Liver (tissue), 3 donors: ENCODE results near the gene JMJD6.

ENCODE experiments used
- EGR1 ChIP-seq, 2 donors: IDR thresholded peaks; 2 replicates each; pipeline ENCODE4 v1.6.1; 2016 to 2018; ENCODE audit warnings: antibody characterized with exemption in 2 of 2, low read depth in 2 of 2
- GABPA ChIP-seq, 2 donors: IDR thresholded peaks in 1 of 2; conservative IDR thresholded peaks in 1 of 2; 2 replicates each; pipeline ENCODE4 v1.6.1; 2016; ENCODE audit warnings: antibody characterized with exemption in 2 of 2, mild to moderate bottlenecking in 1 of 2, moderate library complexity in 1 of 2
- NR2F2 ChIP-seq: IDR thresholded peaks from 2 replicates; pipeline ENCODE4 v1.6.1; 2016; ENCODE audit warnings: antibody characterized with exemption
- RAD21 ChIP-seq, 2 donors: IDR thresholded peaks; 2 replicates each; pipeline ENCODE4 v1.6.1; 2016; ENCODE audit warnings: antibody characterized with exemption in 2 of 2, mild to moderate bottlenecking in 2 of 2
- REST ChIP-seq: IDR thresholded peaks from 2 replicates; pipeline ENCODE4 v1.6.1; 2016; ENCODE audit warnings: antibody characterized with exemption, mild to moderate bottlenecking
- RXRA ChIP-seq, 2 donors: IDR thresholded peaks; 2 replicates each; pipeline ENCODE4 v1.6.1; 2017 to 2018; ENCODE audit warnings: antibody characterized with exemption in 2 of 2, mild to moderate bottlenecking in 1 of 2
- SP1 ChIP-seq: IDR thresholded peaks from 2 replicates; pipeline ENCODE4 v1.6.1; 2018; ENCODE audit warnings: antibody characterized with exemption, mild to moderate bottlenecking
- YY1 ChIP-seq: IDR thresholded peaks from 2 replicates; pipeline ENCODE4 v1.6.1; 2016; ENCODE audit warnings: antibody characterized with exemption, mild to moderate bottlenecking
- TF ChIP-seq, protein P1 (sequence below): fragments of 150-350 bp; IDR thresholded peaks from 2 replicates; pipeline ENCODE4 v1.5.1; 2017; ENCODE audit warnings: improper control_type of control experiment, low read depth, low read length; ENCODE audit not compliant: missing input control
- donor health status: healthy.
- donor health status: healthy.

- TF ChIP-seq, protein P1, sequence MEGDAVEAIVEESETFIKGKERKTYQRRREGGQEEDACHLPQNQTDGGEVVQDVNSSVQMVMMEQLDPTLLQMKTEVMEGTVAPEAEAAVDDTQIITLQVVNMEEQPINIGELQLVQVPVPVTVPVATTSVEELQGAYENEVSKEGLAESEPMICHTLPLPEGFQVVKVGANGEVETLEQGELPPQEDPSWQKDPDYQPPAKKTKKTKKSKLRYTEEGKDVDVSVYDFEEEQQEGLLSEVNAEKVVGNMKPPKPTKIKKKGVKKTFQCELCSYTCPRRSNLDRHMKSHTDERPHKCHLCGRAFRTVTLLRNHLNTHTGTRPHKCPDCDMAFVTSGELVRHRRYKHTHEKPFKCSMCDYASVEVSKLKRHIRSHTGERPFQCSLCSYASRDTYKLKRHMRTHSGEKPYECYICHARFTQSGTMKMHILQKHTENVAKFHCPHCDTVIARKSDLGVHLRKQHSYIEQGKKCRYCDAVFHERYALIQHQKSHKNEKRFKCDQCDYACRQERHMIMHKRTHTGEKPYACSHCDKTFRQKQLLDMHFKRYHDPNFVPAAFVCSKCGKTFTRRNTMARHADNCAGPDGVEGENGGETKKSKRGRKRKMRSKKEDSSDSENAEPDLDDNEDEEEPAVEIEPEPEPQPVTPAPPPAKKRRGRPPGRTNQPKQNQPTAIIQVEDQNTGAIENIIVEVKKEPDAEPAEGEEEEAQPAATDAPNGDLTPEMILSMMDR = no peak
- TF ChIP-seq GABPA (IDR thresholded peaks at IDR 0.05 in 1 of 2, conservative IDR thresholded peaks at IDR 0.05 in 1 of 2) (no peak), REST (no peak), RAD21 (IDR thresholded peaks at IDR 0.05) (no peak), SP1 (peak; percentile 23), EGR1 (IDR thresholded peaks at IDR 0.05; ENCODE audit: low read depth in 2 of 2) (no peak), YY1 (no peak), NR2F2 (no peak), RXRA (IDR thresholded peaks at IDR 0.05) (peak in 1 of 2 donors; percentile 15)
Measured at GRCh38 chr17:76735586-76736348, 9.4 kb upstream of the JMJD6 start.
